GM21528 (cell line): ENCODE results near the gene DMAC2L.
"Not testable (repeated sequence)": the region's sequence is repeated elsewhere in the genome, so short reads cannot be mapped to it uniquely, and the experiment has no call there.

Experiments used
- ATAC-seq: cut with Tn5 transposase; IDR thresholded peaks from one replicate; pipeline ENCODE4 v1.9.1; 2021; ENCODE audit warnings: mild to moderate bottlenecking, moderate library complexity; ENCODE audit not compliant: unreplicated experiment, low FRiP score

DMAC2L gene

GRCh38 chr14:50311972-50312733, at the start of gene DMAC2L, which contains the start of gene L2HGDH:
Gene DMAC2L (plus strand): TSS chr14:50312324. CDS start chr14:50321488, 9,164 bp downstream.
Gene L2HGDH (minus strand): TSS chr14:50312229. CDS start chr14:50312150, 79 bp downstream.
- ATAC-seq = peak; percentile 95

DNA sequence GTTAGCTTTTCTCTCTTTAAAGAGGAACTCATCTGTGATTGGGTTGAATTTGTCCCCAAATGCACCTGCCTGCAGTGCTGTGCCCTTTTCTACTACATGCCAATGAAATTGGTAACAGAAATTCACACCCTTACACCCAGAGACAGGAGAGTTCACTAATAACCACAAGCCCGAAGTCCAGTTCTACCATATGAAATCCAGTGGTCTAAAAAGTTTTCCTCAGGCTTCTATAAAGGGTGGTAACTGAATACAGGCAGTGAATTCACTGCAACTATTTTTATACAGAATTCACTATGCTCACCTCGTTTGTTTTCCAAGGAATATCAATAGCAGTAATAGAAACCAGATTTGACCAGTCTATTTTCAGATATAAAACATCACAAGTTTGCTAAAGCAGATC, 49.3 kb upstream of the DMAC2L start:
- ATAC-seq = no peak

DNA sequence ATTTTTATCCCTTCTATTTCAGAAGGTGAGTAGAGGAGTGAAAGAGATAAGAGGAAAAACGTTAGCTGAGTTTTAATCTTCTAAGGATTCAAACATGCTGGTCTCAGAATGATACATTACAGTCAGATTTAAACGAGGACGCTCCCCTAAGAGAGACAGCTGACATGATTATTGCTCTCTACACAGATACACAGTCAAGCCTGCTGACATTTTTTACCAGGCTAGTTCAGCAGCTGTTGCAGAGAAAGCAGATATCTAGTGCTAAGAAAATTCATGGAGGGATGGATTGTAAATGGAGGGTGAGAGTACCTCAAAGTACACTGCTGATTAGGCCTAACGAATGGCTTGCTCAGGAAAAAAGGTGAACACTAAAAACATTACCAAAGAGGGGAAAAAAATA, 48.8 kb upstream of the DMAC2L start:
- ATAC-seq = no peak

GRCh38 chr14:50265029-50265428, 47.1 kb upstream of the DMAC2L start:
- no peak for ATAC-seq

DNA sequence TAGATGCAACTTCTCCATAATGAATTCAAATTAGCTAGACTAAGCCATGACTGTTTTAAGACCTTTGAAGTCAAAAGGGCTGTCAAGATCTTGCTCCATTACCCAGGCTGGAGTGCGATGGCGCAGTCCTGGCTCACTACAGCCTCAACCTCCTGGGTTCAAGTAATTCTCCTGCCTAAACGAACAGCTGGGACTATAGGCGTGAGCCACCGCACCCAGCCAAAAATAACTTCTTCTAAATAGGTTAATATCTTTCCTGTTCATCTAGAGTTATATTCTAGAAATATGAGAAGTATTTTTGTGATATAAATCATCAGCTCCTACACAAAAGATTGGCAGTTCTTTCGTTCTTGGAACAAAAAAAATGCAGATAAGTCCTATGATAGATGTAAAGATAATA, 41.2 kb upstream of the DMAC2L start:
- ATAC-seq = no peak

GRCh38 chr14:50272498-50272897, 39.6 kb upstream of the DMAC2L start:
- ATAC-seq = no peak

GRCh38 chr14:50285861-50286260, 26.3 kb upstream of the DMAC2L start:
- ATAC-seq = no peak

- ATAC-seq = no peak
Observed at GRCh38 chr14:50288146-50288545, 24.0 kb upstream of the DMAC2L start.

DNA sequence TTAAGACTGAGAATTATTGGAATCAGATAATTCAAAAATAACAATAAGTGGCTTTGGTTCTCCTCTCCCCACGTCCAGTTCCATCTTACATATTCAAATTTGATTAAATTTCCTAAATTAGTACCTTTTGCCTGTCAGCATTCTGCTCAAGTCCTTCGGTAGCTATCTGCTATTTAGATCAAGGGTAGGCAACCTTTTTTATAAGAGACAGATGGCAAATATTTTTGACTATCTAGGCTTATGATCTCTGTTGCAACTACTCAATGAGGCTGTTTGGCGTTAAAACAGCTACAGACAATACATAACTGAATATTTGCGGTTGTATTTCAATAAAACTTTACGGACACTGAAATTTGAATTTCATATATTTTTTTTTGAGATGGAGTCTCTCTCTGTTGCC, 21.8 kb upstream of the DMAC2L start:
- ATAC-seq = no peak

DNA sequence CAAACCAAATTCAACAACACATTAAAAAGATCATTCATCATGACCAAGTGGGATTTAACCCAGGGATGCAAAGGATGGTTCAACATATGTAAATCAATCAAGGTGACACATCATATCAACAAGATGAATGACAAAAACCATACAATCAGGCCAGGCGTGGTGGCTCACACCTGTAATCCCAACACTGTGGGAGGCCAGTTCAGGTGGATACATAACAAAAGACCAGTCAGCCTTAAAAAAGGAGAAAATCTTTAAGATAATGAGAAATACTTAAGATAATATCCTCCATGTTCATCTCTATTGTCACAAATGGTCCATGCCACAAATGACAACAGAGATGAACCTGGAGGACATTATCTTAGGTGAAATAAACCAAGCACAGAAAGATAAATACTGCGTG, 12.5 kb upstream of the DMAC2L start:
- no peak for ATAC-seq

DNA sequence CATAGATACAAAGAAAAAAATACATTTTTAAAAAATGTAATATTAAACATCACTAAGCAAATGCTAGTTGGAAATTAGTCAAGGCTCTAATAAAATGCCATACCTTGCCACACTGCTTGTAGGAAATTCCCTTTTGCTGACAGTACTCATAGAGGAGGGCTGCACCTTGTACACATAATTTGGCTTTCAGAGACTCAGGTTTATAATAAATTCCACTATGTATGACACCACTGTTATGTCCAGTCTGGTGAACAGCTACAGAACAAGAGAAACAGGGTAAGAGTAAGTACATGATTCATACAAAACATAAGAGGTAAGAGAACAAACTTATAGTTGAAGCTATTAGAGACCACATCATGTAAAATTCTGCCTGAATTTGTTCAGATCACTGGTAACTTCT, 10.2 kb upstream of the DMAC2L start:
- ATAC-seq = no peak

- no peak for ATAC-seq
Observed at GRCh38 chr14:50303744-50304471, 8.2 kb upstream of the DMAC2L start.

- ATAC-seq = no peak
Observed at GRCh38 chr14:50308363-50308915, 3.7 kb upstream of the DMAC2L start.

DNA sequence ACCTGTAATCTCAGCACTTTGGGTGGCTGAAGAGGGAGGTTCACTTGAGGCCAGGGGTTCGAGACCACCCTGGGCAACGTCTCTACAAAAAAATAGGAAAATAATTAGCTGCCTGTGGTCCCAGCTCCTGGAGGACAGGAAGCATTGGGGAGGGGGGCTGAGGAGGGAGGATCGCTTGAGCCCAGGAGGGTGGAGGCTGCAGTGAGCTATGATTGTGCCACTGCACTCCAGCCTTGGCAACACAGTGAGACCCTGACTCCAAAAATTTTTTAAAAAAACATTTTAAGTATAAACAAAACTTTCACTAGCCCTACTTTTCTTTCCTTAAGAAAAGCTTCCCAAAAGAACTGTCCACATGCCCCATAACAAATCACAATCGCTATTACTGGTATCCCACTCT, 1.7 kb upstream of the DMAC2L start:
- ATAC-seq = no peak

GRCh38 chr14:50311337-50311971, 670 bp upstream of the DMAC2L start:
- peak; percentile 6 for ATAC-seq

DNA sequence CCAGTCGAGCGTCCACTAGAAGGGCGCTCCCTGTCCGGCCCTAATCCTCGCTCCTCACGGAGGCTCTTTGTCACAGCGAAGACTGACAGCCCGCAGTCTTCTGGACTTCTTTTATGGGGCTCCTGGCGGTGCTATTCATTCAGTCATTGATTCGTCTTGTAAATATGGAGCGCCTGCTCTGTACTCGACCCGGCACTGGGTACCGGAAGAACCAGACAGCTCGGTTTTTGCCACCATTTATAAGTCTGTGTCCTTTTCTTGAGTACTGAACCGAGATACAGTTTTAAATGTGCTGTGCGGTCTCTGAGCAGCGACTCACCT, 570 bp downstream of the DMAC2L start:
- peak; percentile 25 for ATAC-seq

- not testable (repeated sequence) for ATAC-seq
Observed at GRCh38 chr14:50314098-50314497, 2.0 kb downstream of the DMAC2L start.

DNA sequence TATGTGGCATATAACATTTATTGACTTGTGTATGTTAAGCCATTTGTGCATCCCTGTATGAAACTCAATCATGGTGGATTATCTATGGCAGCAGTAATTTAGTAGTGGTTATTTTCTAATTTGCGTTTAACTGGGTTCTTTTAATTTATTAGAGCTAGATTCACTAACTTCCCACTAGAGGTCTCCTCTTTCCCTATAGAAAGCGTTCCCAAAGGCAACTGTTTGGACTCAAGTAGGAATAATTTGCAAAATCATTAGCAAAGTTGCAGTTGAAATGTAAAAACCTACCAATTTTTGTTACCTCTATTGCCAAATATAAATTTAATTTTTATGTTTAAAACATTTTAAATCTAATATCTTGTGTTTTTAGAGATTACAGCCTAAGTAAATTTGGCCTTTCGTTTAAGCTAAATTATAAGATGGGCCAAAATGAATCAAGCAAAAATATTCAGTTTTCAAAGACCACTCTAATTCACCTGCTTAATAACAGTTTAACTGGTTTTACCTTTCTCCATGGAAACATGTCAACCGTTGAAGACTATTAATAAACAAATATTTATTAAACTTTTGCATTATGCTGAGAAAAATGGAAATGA, 6.0 kb downstream of the DMAC2L start:
- ATAC-seq = no peak

- no peak for ATAC-seq
Observed at GRCh38 chr14:50319293-50319692, 7.2 kb downstream of the DMAC2L start.

DNA sequence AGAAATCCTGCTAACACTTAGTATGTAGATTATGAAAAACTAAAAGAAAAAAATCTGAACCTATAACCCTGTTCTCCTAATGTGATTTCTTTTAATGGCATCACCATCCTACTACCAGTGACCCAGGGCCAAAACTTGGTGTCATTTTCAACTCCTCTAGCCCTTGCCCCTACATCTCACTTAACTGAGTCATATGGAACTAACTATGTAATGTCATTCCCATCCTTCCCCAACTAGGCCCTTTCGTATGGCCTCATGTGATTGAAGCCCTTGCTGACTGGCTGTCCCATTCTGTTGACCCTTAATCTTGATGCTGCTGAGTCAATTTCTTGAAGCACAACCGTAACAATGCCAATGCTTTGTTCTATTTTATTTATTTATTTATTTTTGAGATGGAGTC, 7.6 kb downstream of the DMAC2L start:
- ATAC-seq = no peak

DNA sequence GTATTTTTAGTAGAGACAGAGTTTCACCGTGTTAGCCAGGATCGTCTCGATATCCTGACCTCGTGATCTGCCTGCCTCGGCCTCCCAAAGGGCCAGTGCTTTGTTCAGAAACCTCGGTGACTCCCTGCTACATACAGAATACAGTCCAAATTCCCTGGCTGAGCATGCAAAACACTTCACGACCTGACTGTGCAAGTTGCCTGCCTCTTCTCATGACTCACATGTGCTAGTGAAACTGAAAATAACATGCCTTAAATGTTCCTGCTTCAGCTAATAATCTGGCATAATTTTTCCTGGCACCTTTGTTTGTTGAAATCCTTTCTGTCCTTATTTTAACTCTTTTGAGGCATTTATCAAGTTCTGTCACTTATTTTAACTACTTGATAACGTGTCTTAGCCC, 8.2 kb downstream of the DMAC2L start:
- ATAC-seq = no peak
